WTC11 (cell line): ENCODE measurements around the gene PEBP1.

Source experiments
- CBFB ChIP-seq: sonication (generic); formaldehyde crosslinking; IDR thresholded peaks from 2 replicates; pipeline ENCODE4 v1.8.1; 2022; ENCODE audit warnings: mild to moderate bottlenecking, low read depth, missing genetic modification reagents
- EMX1 ChIP-seq: fragments of 250-450 bp; sonication (Bioruptor Pico); IDR thresholded peaks from 2 replicates; pipeline ENCODE4 v1.8.0; 2021; ENCODE audit warnings: mild to moderate bottlenecking
- FOXJ3 ChIP-seq: sonication (generic); formaldehyde crosslinking; IDR thresholded peaks from 2 replicates; pipeline ENCODE4 v1.9.0; 2021; ENCODE audit warnings: missing genetic modification reagents, mild to moderate bottlenecking, borderline replicate concordance
- GABPB1 ChIP-seq: sonication (generic); formaldehyde crosslinking; IDR thresholded peaks from 2 replicates; pipeline ENCODE4 v1.8.1; 2023; ENCODE audit warnings: mild to moderate bottlenecking, missing genetic modification reagents
- SP1 ChIP-seq: sonication (generic); formaldehyde crosslinking; conservative IDR thresholded peaks from 2 replicates; pipeline ENCODE4 v1.8.1; 2022; ENCODE audit warnings: missing genetic modification reagents
- ZBTB21 ChIP-seq: sonication (generic); formaldehyde crosslinking; IDR thresholded peaks from 2 replicates; pipeline ENCODE4 v1.8.1; 2023; ENCODE audit warnings: mild to moderate bottlenecking, missing genetic modification reagents, borderline replicate concordance
- ZNF281 ChIP-seq: sonication (generic); formaldehyde crosslinking; IDR thresholded peaks from 2 replicates; pipeline ENCODE4 v1.8.0; 2023; ENCODE audit warnings: mild to moderate bottlenecking, missing genetic modification reagents
- TF ChIP-seq, protein P1 (sequence below): fragments of 200-600 bp; IDR thresholded peaks from 2 replicates; pipeline ENCODE4 v1.8.0; 2022; ENCODE audit warnings: antibody characterized with exemption
- TF ChIP-seq, protein P2 (sequence below): sonication (generic); formaldehyde crosslinking; conservative IDR thresholded peaks from 2 replicates; pipeline ENCODE4 v1.8.1; 2023; ENCODE audit warnings: mild to moderate bottlenecking, low read depth, missing genetic modification reagents, moderate library complexity
- TF ChIP-seq, protein P3 (sequence below): sonication (generic); formaldehyde crosslinking; IDR thresholded peaks from 2 replicates; pipeline ENCODE4 v1.8.0; 2023; ENCODE audit warnings: missing genetic modification reagents, mild to moderate bottlenecking, borderline replicate concordance
- TF ChIP-seq, protein P4 (sequence below): sonication (generic); formaldehyde crosslinking; conservative IDR thresholded peaks from 2 replicates; pipeline ENCODE4 v1.8.1; 2022; ENCODE audit warnings: mild to moderate bottlenecking, missing genetic modification reagents
- TF ChIP-seq, protein P5 (sequence below): sonication (generic); formaldehyde crosslinking; IDR thresholded peaks from 2 replicates; pipeline ENCODE4 v1.8.1; 2023; ENCODE audit warnings: mild to moderate bottlenecking, missing genetic modification reagents, moderate library complexity

DNA sequence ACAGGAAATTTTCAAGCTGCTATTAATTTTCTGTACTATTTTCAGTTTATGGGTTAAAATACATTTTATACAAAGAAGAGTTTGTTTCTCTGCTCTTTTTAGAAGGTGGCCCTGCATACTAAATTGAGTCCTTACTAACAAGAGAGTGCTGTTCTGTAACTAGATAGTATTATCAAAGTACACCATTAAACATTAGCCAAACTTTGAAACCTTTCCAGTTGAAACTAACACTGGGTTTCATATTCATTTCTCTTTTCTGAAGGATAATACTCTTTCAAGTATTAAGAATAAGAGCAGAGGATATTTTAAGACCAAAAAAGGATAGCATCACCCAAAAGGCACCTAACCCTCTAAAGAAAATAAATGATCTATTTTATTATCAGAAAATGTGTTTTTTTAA, 47.2 kb downstream of the PEBP1 start:
- TF ChIP-seq, protein P1, sequence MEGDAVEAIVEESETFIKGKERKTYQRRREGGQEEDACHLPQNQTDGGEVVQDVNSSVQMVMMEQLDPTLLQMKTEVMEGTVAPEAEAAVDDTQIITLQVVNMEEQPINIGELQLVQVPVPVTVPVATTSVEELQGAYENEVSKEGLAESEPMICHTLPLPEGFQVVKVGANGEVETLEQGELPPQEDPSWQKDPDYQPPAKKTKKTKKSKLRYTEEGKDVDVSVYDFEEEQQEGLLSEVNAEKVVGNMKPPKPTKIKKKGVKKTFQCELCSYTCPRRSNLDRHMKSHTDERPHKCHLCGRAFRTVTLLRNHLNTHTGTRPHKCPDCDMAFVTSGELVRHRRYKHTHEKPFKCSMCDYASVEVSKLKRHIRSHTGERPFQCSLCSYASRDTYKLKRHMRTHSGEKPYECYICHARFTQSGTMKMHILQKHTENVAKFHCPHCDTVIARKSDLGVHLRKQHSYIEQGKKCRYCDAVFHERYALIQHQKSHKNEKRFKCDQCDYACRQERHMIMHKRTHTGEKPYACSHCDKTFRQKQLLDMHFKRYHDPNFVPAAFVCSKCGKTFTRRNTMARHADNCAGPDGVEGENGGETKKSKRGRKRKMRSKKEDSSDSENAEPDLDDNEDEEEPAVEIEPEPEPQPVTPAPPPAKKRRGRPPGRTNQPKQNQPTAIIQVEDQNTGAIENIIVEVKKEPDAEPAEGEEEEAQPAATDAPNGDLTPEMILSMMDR, result no peak
- TF ChIP-seq ZNF281 (CRISPR knock-in tag) (no peak), ZBTB21 (no peak), GABPB1 (CRISPR knock-in tag) (no peak), CBFB (no peak), EMX1 (CRISPR knock-in tag) (no peak), SP1 (no peak), FOXJ3 (CRISPR knock-in tag) (no peak)
- TF ChIP-seq, protein P2, sequence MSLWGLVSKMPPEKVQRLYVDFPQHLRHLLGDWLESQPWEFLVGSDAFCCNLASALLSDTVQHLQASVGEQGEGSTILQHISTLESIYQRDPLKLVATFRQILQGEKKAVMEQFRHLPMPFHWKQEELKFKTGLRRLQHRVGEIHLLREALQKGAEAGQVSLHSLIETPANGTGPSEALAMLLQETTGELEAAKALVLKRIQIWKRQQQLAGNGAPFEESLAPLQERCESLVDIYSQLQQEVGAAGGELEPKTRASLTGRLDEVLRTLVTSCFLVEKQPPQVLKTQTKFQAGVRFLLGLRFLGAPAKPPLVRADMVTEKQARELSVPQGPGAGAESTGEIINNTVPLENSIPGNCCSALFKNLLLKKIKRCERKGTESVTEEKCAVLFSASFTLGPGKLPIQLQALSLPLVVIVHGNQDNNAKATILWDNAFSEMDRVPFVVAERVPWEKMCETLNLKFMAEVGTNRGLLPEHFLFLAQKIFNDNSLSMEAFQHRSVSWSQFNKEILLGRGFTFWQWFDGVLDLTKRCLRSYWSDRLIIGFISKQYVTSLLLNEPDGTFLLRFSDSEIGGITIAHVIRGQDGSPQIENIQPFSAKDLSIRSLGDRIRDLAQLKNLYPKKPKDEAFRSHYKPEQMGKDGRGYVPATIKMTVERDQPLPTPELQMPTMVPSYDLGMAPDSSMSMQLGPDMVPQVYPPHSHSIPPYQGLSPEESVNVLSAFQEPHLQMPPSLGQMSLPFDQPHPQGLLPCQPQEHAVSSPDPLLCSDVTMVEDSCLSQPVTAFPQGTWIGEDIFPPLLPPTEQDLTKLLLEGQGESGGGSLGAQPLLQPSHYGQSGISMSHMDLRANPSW (CRISPR knock-in tag), result no peak
- TF ChIP-seq, protein P3, sequence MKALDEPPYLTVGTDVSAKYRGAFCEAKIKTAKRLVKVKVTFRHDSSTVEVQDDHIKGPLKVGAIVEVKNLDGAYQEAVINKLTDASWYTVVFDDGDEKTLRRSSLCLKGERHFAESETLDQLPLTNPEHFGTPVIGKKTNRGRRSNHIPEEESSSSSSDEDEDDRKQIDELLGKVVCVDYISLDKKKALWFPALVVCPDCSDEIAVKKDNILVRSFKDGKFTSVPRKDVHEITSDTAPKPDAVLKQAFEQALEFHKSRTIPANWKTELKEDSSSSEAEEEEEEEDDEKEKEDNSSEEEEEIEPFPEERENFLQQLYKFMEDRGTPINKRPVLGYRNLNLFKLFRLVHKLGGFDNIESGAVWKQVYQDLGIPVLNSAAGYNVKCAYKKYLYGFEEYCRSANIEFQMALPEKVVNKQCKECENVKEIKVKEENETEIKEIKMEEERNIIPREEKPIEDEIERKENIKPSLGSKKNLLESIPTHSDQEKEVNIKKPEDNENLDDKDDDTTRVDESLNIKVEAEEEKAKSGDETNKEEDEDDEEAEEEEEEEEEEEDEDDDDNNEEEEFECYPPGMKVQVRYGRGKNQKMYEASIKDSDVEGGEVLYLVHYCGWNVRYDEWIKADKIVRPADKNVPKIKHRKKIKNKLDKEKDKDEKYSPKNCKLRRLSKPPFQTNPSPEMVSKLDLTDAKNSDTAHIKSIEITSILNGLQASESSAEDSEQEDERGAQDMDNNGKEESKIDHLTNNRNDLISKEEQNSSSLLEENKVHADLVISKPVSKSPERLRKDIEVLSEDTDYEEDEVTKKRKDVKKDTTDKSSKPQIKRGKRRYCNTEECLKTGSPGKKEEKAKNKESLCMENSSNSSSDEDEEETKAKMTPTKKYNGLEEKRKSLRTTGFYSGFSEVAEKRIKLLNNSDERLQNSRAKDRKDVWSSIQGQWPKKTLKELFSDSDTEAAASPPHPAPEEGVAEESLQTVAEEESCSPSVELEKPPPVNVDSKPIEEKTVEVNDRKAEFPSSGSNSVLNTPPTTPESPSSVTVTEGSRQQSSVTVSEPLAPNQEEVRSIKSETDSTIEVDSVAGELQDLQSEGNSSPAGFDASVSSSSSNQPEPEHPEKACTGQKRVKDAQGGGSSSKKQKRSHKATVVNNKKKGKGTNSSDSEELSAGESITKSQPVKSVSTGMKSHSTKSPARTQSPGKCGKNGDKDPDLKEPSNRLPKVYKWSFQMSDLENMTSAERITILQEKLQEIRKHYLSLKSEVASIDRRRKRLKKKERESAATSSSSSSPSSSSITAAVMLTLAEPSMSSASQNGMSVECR (CRISPR knock-in tag), result no peak
- TF ChIP-seq, protein P4, sequence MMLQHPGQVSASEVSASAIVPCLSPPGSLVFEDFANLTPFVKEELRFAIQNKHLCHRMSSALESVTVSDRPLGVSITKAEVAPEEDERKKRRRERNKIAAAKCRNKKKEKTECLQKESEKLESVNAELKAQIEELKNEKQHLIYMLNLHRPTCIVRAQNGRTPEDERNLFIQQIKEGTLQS (CRISPR knock-in tag), result no peak
- TF ChIP-seq, protein P5, sequence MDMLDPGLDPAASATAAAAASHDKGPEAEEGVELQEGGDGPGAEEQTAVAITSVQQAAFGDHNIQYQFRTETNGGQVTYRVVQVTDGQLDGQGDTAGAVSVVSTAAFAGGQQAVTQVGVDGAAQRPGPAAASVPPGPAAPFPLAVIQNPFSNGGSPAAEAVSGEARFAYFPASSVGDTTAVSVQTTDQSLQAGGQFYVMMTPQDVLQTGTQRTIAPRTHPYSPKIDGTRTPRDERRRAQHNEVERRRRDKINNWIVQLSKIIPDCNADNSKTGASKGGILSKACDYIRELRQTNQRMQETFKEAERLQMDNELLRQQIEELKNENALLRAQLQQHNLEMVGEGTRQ (CRISPR knock-in tag), result no peak
